Mesodermal cell (in vitro differentiated cells): Measurements from ENCODE around the gene FYTTD1.

Experiments
- H3K27ac ChIP-seq: 2 replicates; pipeline ENCODE4 v1.7.0; 2013; ENCODE audit warnings: mild to moderate bottlenecking, low read depth, low read length, moderate library complexity; ENCODE audit not compliant: severe bottlenecking
- H3K36me3 ChIP-seq: 2 replicates; pipeline ENCODE4 v1.7.1; 2013; ENCODE audit warnings: mild to moderate bottlenecking, low read length, moderate library complexity; ENCODE audit not compliant: control insufficient read depth, insufficient read depth
- H3K4me1 ChIP-seq: one replicate; pipeline ENCODE4 v1.7.1; 2013; ENCODE audit warnings: mild to moderate bottlenecking, low read length; ENCODE audit not compliant: insufficient read depth, control insufficient read depth, poor library complexity, severe bottlenecking
- H3K4me3 ChIP-seq: 2 replicates; pipeline ENCODE4 v1.7.0; 2013; ENCODE audit warnings: low read length, control low read depth, mild to moderate bottlenecking; ENCODE audit not compliant: insufficient read depth, poor library complexity, severe bottlenecking; ENCODE audit errors: extremely low read depth
- H3K9me3 ChIP-seq: 2 replicates; pipeline ENCODE4 v1.7.1; 2013; ENCODE audit warnings: mild to moderate bottlenecking, low read length, moderate library complexity; ENCODE audit not compliant: control insufficient read depth
- WGBS, 2 experiments: methylation state at CpG; one replicate each; pipeline ENCODE4 v1.1.5; 2013; ENCODE audit warnings: missing lambda C conversion rate in 2 of 2; ENCODE audit not compliant: insufficient coverage in 2 of 2; 5-methylcytosine and 5-hydroxymethylcytosine counted together

The FYTTD1 gene

GRCh38 chr3:197833930-197834715, 84.4 kb downstream of the FYTTD1 start:
- Histone ChIP-seq H3K4me1 (no peaks in the 10 kb centered on the region), H3K4me3 (no peak overlapping the region), H3K36me3 (peaks cover 77% of the 10 kb centered on the region), H3K9me3 (no peaks in the 10 kb centered on the region), H3K27ac (no peak overlapping the region)
- WGBS, 2 experiments, result 94% methylated on average over 6 of the region's 8 CpGs; no CpG with 5 or more reads in 1 of the 2 experiments

DNA sequence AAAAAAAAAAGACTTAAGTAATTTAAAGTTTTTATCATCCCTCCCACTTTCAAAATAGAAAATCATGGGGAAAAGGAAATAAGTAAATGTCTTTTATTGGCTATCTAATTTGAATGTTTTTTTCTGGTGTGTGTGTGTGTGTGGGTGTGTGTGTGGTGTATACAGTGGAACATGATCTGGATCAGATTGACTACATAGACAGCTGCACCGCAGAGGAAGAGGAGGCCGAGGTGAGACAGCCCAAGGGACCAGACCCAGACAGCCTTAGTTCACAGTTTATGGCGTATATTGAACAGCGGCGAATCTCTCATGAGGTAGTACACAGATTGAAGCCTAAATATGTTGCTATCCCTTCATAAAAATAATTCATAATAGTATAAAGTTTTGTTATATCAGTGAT, 85.8 kb downstream of the FYTTD1 start:
- Histone ChIP-seq H3K4me3 (no peak overlapping the region), H3K27ac (no peak overlapping the region), H3K9me3 (no peaks in the 10 kb centered on the region), H3K4me1 (no peaks in the 10 kb centered on the region), H3K36me3 (peaks cover 79% of the 10 kb centered on the region)
- WGBS, 2 experiments, result 100% methylated on average over 2 to 3 of the region's 5 CpGs

- Histone ChIP-seq H3K4me1 (no peaks in the 10 kb centered on the region), H3K27ac (no peak overlapping the region), H3K36me3 (peaks cover 79% of the 10 kb centered on the region), H3K4me3 (no peak overlapping the region), H3K9me3 (no peaks in the 10 kb centered on the region)
Measured at GRCh38 chr3:197836244-197836643, 86.6 kb downstream of the FYTTD1 start.
